Measurements from ENCODE around the gene DHX58.

- TF ChIP-seq POLR2A (IDR thresholded peaks at IDR 0.05; ENCODE audit: low read depth, low read length) = no peak
- TF ChIP-seq CTCF (conservative IDR thresholded peaks at IDR 0.05; ENCODE audit: low read depth, low read length) = no peak
- no peak for TF ChIP-seq SMC3 (IDR thresholded peaks at IDR 0.05; ENCODE audit: low read depth, low read length)
- TF ChIP-seq CEBPB (IDR thresholded peaks at IDR 0.05; ENCODE audit: low read depth, low read length) = no peak
- TF ChIP-seq RAD21 (IDR thresholded peaks at IDR 0.05; ENCODE audit: low read length) = no peak
- no peak for TF ChIP-seq CHD1 (IDR thresholded peaks at IDR 0.05; ENCODE audit: low read depth, low read length)
- TF ChIP-seq FOS (IDR thresholded peaks at IDR 0.05; ENCODE audit: low read depth, low read length) = no peak
- TF ChIP-seq MXI1 (IDR thresholded peaks at IDR 0.05; ENCODE audit: borderline replicate concordance, low read depth, low read length) = no peak
Measured at GRCh38 chr17:42118126-42118510, 5.6 kb upstream of the DHX58 start.
